ENCODE measurements around the gene FRMD4A.
"Not testable (repeated sequence)": the region's sequence is repeated elsewhere in the genome, so short reads cannot be mapped to it uniquely, and the experiment has no call there.

Gene FRMD4A

GRCh38 chr10:13797164-13797563 is 533.6 kb downstream of the FRMD4A start:
- DNase-seq = no peak

- DNase-seq = no peak
Observed at GRCh38 chr10:13795653-13796555, 534.8 kb downstream of the FRMD4A start.

- DNase-seq = no peak
Observed at GRCh38 chr10:13794992-13795612, 535.6 kb downstream of the FRMD4A start.

GRCh38 chr10:13792006-13792405 is 538.7 kb downstream of the FRMD4A start:
- no peak for DNase-seq

GRCh38 chr10:13791483-13791882 is 539.2 kb downstream of the FRMD4A start:
- DNase-seq = no peak

GRCh38 chr10:13790196-13790595 is 540.5 kb downstream of the FRMD4A start:
- no peak for DNase-seq

- DNase-seq = no peak
Observed at GRCh38 chr10:13789448-13789829, 541.3 kb downstream of the FRMD4A start.

- no peak for DNase-seq
Observed at GRCh38 chr10:13788711-13789447, 541.8 kb downstream of the FRMD4A start.

GRCh38 chr10:13788320-13788600 is 542.5 kb downstream of the FRMD4A start:
- DNase-seq = no peak

- peak; percentile 38 to 52 for DNase-seq
Observed at GRCh38 chr10:13787015-13787421, 543.7 kb downstream of the FRMD4A start.

GRCh38 chr10:13784067-13784466 is 546.7 kb downstream of the FRMD4A start:
- DNase-seq = peak; percentile 22 to 25

- DNase-seq = no peak
Observed at GRCh38 chr10:13779748-13780147, 551.0 kb downstream of the FRMD4A start.

- not testable (repeated sequence) for DNase-seq
Observed at GRCh38 chr10:13778693-13778960, 552.1 kb downstream of the FRMD4A start.

GRCh38 chr10:13776861-13777311 is 553.8 kb downstream of the FRMD4A start:
- DNase-seq = peak; percentile 36 to 64

- peak in 1 of 2 donors; percentile 18 for DNase-seq
Observed at GRCh38 chr10:13775786-13776775, 554.6 kb downstream of the FRMD4A start.

- peak in 1 of 2 donors; percentile 37 for DNase-seq
Observed at GRCh38 chr10:13774303-13774893, 556.3 kb downstream of the FRMD4A start.

GRCh38 chr10:13773496-13774170 is 557.1 kb downstream of the FRMD4A start:
- DNase-seq = no peak

- DNase-seq = peak in 1 of 2 donors; percentile 4
Observed at GRCh38 chr10:13773043-13773442, 557.7 kb downstream of the FRMD4A start.

- no peak for DNase-seq
Observed at GRCh38 chr10:13771992-13772391, 558.7 kb downstream of the FRMD4A start.

GRCh38 chr10:13770760-13771493 is 559.8 kb downstream of the FRMD4A start:
- no peak for DNase-seq

- DNase-seq = peak in 1 of 2 donors; percentile 5
Observed at GRCh38 chr10:13769946-13770345, 560.8 kb downstream of the FRMD4A start.
